ENCODE measurements around the gene EVC2.

EVC2 gene

DNA sequence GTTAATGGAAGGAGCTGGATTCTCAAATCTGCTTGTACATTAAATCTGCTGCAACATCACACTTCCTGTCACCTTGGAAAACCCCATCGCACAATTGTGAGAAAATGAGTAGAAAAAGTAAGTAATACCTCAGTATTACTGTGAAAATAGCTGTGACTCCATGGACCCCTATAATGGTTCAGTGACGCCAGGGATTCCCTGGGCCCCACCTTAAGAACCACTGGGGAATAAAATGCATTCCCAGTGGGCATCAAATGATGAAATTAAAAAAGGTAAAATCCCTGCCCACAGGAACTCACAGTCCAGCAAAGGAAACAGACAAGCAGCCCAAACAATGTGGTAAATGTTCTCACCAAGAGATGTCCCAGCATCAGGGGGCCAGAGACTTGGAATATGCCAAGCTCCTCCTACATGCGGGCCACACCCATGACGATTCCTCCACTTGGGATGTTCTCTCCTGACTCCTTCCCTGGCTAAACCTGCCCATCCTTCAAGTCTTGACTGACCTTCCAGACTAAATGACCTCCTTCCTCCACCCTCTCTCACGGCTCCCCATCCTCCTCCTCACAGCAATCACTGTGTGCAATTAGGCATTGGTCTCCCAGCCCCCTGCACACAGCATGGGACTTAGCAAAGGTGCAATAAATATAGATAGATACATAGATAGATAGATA, 2.6 kb downstream of the EVC2 start:
- Histone ChIP-seq H3K27me3 (replicated peaks; ENCODE audit: control insufficient read depth, insufficient read depth, low read length, poor library complexity, severe bottlenecking) (peaks cover 12% of the 10 kb centered on the region), H3K4me1 (ENCODE audit: control insufficient read depth, insufficient read depth, low read length, poor library complexity, severe bottlenecking) (no peaks in the 10 kb centered on the region), H3K9me3 (ENCODE audit: control insufficient read depth, low read length) (no peaks in the 10 kb centered on the region), H3K36me3 (ENCODE audit: control insufficient read depth, insufficient read depth, low read length) (no peaks in the 10 kb centered on the region), H3K4me3 (ENCODE audit: insufficient read depth, low read depth, low read length, poor library complexity, severe bottlenecking) (no peak overlapping the region), H3K27ac (ENCODE audit: insufficient read depth, low read length, poor library complexity, severe bottlenecking) (no peak overlapping the region)
- no peak for DNase-seq

DNA sequence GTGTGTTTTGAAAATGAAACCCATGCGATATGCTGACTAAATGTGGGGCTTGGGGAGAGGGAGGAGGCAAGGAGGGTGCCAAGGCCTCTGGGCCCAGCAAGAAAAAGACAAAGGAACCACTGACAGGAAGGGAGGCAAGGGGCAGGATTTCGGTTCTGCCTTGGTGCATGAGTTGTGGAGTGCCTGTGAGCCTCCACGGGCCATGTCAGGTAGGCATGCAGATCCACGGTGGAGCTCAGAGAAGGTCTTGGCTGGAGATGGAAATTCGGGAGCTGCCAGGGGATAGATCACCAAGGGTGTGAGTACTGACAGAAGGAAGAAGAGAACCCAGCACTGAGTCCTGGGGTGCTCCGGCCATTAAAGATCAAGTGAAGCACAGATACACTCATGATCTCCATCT, 4.1 kb downstream of the EVC2 start:
- H3K4me1 ChIP-seq (ENCODE audit: control insufficient read depth, insufficient read depth, low read length, poor library complexity, severe bottlenecking): no peaks in the 10 kb centered on the region
- H3K27ac ChIP-seq (ENCODE audit: insufficient read depth, low read length, poor library complexity, severe bottlenecking): no peak overlapping the region
- H3K36me3 ChIP-seq (ENCODE audit: control insufficient read depth, insufficient read depth, low read length): no peaks in the 10 kb centered on the region
- DNase-seq: no peak
- H3K9me3 ChIP-seq (ENCODE audit: control insufficient read depth, low read length): no peaks in the 10 kb centered on the region
- no peak overlapping the region for H3K4me3 ChIP-seq (ENCODE audit: insufficient read depth, low read depth, low read length, poor library complexity, severe bottlenecking)
- H3K27me3 ChIP-seq (replicated peaks; ENCODE audit: control insufficient read depth, insufficient read depth, low read length, poor library complexity, severe bottlenecking): peaks cover 6% of the 10 kb centered on the region

DNA sequence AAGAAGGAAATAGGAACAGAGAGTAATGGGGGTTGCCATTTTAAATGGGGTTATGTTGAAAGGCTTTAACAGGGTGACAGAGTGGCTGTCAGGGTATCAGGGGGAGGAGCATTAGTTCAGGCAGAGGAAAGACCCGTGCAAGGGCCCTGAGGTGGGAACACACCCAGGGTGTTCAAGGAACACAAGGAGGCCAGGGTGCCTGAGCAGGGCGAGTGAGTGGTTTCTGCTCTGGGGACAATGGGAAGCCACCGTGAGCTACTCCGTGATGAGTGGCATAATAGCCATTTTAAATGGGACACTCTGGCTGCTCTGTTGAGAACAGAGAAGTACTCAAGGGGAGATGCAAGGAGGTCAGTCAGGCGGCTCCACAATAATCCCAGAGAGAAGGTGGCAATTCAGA, 4.5 kb downstream of the EVC2 start:
- H3K4me1 ChIP-seq (ENCODE audit: control insufficient read depth, insufficient read depth, low read length, poor library complexity, severe bottlenecking): no peaks in the 10 kb centered on the region
- H3K36me3 ChIP-seq (ENCODE audit: control insufficient read depth, insufficient read depth, low read length): no peaks in the 10 kb centered on the region
- no peaks in the 10 kb centered on the region for H3K9me3 ChIP-seq (ENCODE audit: control insufficient read depth, low read length)
- peaks cover 6% of the 10 kb centered on the region for H3K27me3 ChIP-seq (replicated peaks; ENCODE audit: control insufficient read depth, insufficient read depth, low read length, poor library complexity, severe bottlenecking)
- DNase-seq: no peak
- H3K4me3 ChIP-seq (ENCODE audit: insufficient read depth, low read depth, low read length, poor library complexity, severe bottlenecking): no peak overlapping the region
- no peak overlapping the region for H3K27ac ChIP-seq (ENCODE audit: insufficient read depth, low read length, poor library complexity, severe bottlenecking)

DNA sequence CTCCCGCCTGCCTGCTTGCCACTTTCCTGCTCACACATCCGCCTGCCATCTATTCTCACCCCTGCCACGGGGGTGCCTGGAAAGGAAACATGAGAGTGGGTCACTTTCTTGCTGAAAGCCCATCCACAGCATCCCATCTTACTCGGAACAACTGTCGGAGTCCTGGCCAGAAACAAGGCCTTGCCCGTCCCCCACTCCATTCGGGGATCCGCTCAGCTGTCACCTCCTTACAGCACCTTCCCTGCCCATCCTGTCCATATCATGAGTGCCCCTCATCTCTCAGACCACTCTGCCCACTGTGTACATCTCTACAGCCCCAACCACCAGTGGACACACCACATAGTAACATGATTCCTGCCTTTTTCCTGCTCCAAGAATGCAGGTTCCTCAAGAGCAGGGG, 6.4 kb downstream of the EVC2 start:
- H3K4me3 ChIP-seq (ENCODE audit: insufficient read depth, low read depth, low read length, poor library complexity, severe bottlenecking): no peak overlapping the region
- H3K4me1 ChIP-seq (ENCODE audit: control insufficient read depth, insufficient read depth, low read length, poor library complexity, severe bottlenecking): no peaks in the 10 kb centered on the region
- no peaks in the 10 kb centered on the region for H3K27me3 ChIP-seq (replicated peaks; ENCODE audit: control insufficient read depth, insufficient read depth, low read length, poor library complexity, severe bottlenecking)
- no peak for DNase-seq
- H3K9me3 ChIP-seq (ENCODE audit: control insufficient read depth, low read length): no peaks in the 10 kb centered on the region
- H3K27ac ChIP-seq (ENCODE audit: insufficient read depth, low read length, poor library complexity, severe bottlenecking): no peak overlapping the region
- no peaks in the 10 kb centered on the region for H3K36me3 ChIP-seq (ENCODE audit: control insufficient read depth, insufficient read depth, low read length)

DNA sequence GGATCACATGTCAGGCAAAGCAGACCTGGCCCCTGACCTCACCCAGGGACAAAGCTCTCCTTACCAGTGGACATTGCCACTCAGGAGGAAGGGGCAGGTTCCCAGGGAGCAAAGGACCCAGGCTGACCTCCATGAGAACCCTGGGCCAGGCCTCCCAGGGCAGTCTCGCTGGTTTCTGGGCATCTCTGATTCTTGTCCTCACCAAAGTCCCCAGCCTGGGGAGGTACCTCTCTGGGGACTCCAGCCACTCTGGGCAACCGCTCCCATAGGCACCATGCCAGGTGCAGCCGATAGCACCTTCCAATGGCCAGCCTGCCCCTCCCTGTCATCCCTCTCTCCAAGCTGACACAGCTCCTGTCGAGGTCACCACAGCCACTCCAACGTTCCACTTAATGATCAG, 7.9 kb downstream of the EVC2 start:
- no peak overlapping the region for H3K4me3 ChIP-seq (ENCODE audit: insufficient read depth, low read depth, low read length, poor library complexity, severe bottlenecking)
- DNase-seq: no peak
- H3K36me3 ChIP-seq (ENCODE audit: control insufficient read depth, insufficient read depth, low read length): no peaks in the 10 kb centered on the region
- H3K27ac ChIP-seq (ENCODE audit: insufficient read depth, low read length, poor library complexity, severe bottlenecking): no peak overlapping the region
- H3K4me1 ChIP-seq (ENCODE audit: control insufficient read depth, insufficient read depth, low read length, poor library complexity, severe bottlenecking): no peaks in the 10 kb centered on the region
- no peaks in the 10 kb centered on the region for H3K27me3 ChIP-seq (replicated peaks; ENCODE audit: control insufficient read depth, insufficient read depth, low read length, poor library complexity, severe bottlenecking)
- H3K9me3 ChIP-seq (ENCODE audit: control insufficient read depth, low read length): no peaks in the 10 kb centered on the region

DNA sequence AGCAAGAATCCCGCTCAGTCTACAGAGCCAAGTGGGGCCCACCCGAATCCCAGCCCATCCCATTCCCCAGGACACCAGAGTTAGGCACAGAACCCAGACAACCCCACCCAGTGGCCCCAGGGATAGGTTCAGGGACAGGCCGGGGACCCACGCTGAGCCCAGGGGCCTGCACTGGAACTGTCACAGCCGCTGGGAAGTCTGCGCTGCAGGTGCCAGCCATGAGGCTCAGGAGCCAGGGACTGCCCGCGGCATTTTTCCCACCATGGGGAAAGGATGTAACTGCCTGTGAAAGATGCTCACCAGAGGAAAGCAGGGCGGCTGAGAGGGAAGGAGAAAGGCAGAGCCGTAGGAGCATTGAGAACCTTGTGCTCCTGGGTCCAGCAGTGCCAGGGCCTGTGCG, 12.0 kb downstream of the EVC2 start:
- H3K9me3 ChIP-seq (ENCODE audit: control insufficient read depth, low read length): no peaks in the 10 kb centered on the region
- H3K4me3 ChIP-seq (ENCODE audit: insufficient read depth, low read depth, low read length, poor library complexity, severe bottlenecking): no peak overlapping the region
- no peaks in the 10 kb centered on the region for H3K27me3 ChIP-seq (replicated peaks; ENCODE audit: control insufficient read depth, insufficient read depth, low read length, poor library complexity, severe bottlenecking)
- H3K4me1 ChIP-seq (ENCODE audit: control insufficient read depth, insufficient read depth, low read length, poor library complexity, severe bottlenecking): no peaks in the 10 kb centered on the region
- DNase-seq: no peak
- H3K27ac ChIP-seq (ENCODE audit: insufficient read depth, low read length, poor library complexity, severe bottlenecking): no peak overlapping the region
- no peaks in the 10 kb centered on the region for H3K36me3 ChIP-seq (ENCODE audit: control insufficient read depth, insufficient read depth, low read length)

DNA sequence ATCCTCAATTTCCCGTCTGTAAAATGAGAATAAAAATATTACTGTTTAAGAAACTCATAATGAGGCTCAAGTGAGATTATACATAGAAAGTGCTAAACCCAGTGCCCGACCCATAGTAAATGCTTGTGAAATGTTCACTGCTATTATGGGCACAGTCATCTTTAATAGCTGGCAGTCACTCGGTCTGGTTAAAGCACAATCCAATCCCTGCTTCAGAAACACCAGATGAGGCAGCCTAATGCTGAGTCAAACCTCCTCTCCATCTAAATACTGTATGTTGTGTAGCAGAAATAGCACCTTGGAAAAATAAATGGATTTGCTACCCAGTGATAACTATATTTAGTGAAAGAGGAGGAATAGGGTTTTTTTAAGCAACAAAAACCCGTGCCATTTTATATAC, 14.5 kb downstream of the EVC2 start:
- Histone ChIP-seq H3K36me3 (ENCODE audit: control insufficient read depth, insufficient read depth, low read length) (no peaks in the 10 kb centered on the region), H3K4me1 (ENCODE audit: control insufficient read depth, insufficient read depth, low read length, poor library complexity, severe bottlenecking) (no peaks in the 10 kb centered on the region), H3K27me3 (replicated peaks; ENCODE audit: control insufficient read depth, insufficient read depth, low read length, poor library complexity, severe bottlenecking) (no peaks in the 10 kb centered on the region), H3K9me3 (ENCODE audit: control insufficient read depth, low read length) (no peaks in the 10 kb centered on the region), H3K4me3 (ENCODE audit: insufficient read depth, low read depth, low read length, poor library complexity, severe bottlenecking) (no peak overlapping the region), H3K27ac (ENCODE audit: insufficient read depth, low read length, poor library complexity, severe bottlenecking) (no peak overlapping the region)
- no peak for DNase-seq

DNA sequence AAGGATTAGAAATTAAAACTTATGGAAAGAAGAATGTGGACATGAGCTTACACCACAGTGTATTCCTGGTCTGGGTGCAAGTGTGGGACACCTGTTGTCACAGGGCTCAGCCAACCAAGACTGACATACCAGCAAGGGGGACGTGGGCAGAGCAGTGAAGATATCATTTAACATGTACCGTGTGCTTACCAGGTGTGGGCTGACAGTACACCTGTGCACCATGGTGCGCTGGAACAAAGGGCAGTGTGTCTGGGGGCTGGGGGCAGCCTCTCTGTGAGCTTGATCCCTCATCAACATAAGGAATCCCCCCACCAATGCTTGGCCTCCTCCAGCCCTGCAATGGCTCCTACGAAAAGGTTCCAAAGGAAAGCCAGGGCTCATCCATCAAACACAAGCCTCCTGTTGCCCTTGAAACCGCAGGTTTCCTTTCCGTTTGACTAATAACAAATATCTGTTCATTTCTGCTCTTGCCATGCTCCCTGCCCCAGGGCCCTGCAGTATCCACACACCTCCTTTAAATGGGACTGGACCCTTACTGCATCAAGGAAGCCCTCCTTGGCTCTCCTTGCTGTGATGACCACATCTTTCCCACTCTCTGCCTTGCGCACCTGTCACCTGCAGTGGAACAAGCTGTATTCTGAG, 16.7 kb downstream of the EVC2 start:
- no peaks in the 10 kb centered on the region for H3K4me1 ChIP-seq (ENCODE audit: control insufficient read depth, insufficient read depth, low read length, poor library complexity, severe bottlenecking)
- no peak overlapping the region for H3K4me3 ChIP-seq (ENCODE audit: insufficient read depth, low read depth, low read length, poor library complexity, severe bottlenecking)
- no peaks in the 10 kb centered on the region for H3K9me3 ChIP-seq (ENCODE audit: control insufficient read depth, low read length)
- no peak for DNase-seq
- no peaks in the 10 kb centered on the region for H3K36me3 ChIP-seq (ENCODE audit: control insufficient read depth, insufficient read depth, low read length)
- no peaks in the 10 kb centered on the region for H3K27me3 ChIP-seq (replicated peaks; ENCODE audit: control insufficient read depth, insufficient read depth, low read length, poor library complexity, severe bottlenecking)
- H3K27ac ChIP-seq (ENCODE audit: insufficient read depth, low read length, poor library complexity, severe bottlenecking): no peak overlapping the region

DNA sequence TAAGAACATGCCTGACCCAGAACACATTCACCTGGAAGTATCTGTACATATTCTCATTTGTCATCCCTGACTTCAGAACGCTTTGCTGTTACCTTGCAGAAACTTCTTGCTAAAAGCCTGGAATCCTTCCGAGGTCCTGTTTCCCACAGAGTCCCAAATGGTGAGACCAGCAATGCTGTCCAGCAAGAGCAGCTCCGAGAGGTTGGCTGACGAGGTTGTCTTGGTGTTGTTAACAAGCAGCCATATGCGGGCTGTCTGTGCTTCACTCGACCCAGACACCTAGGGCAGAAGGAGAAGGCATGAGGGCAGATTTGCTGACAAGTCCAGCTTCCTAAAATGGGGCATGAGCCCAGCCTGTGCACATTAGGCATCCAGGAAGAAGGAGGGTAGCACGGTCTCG, 19.3 kb downstream of the EVC2 start:
- no peaks in the 10 kb centered on the region for H3K9me3 ChIP-seq (ENCODE audit: control insufficient read depth, low read length)
- no peak overlapping the region for H3K4me3 ChIP-seq (ENCODE audit: insufficient read depth, low read depth, low read length, poor library complexity, severe bottlenecking)
- no peaks in the 10 kb centered on the region for H3K4me1 ChIP-seq (ENCODE audit: control insufficient read depth, insufficient read depth, low read length, poor library complexity, severe bottlenecking)
- no peak for DNase-seq
- no peaks in the 10 kb centered on the region for H3K36me3 ChIP-seq (ENCODE audit: control insufficient read depth, insufficient read depth, low read length)
- H3K27me3 ChIP-seq (replicated peaks; ENCODE audit: control insufficient read depth, insufficient read depth, low read length, poor library complexity, severe bottlenecking): no peaks in the 10 kb centered on the region
- H3K27ac ChIP-seq (ENCODE audit: insufficient read depth, low read length, poor library complexity, severe bottlenecking): no peak overlapping the region

DNA sequence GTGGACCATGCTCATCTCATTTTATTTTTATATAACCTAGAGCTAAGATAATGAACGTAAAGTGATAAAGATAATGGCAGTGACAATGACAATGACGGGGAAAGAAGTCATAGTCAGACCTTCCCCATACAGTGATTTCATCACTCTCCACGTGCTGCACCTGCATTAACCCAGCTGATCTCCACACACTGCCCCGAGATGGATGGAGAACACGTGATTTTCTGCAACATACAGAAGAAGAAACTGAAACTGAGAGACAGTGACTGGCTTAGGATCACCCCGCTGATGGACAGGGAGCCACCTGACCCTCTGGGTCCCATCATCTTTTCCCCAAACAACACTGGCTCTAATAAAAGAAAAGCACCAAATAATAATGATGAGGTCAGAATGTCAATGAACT, 22.0 kb downstream of the EVC2 start:
- Histone ChIP-seq H3K27me3 (replicated peaks; ENCODE audit: control insufficient read depth, insufficient read depth, low read length, poor library complexity, severe bottlenecking) (no peaks in the 10 kb centered on the region), H3K9me3 (ENCODE audit: control insufficient read depth, low read length) (no peaks in the 10 kb centered on the region), H3K36me3 (ENCODE audit: control insufficient read depth, insufficient read depth, low read length) (no peaks in the 10 kb centered on the region), H3K4me3 (ENCODE audit: insufficient read depth, low read depth, low read length, poor library complexity, severe bottlenecking) (no peak overlapping the region), H3K4me1 (ENCODE audit: control insufficient read depth, insufficient read depth, low read length, poor library complexity, severe bottlenecking) (no peaks in the 10 kb centered on the region), H3K27ac (ENCODE audit: insufficient read depth, low read length, poor library complexity, severe bottlenecking) (no peak overlapping the region)
- no peak for DNase-seq
